HEK293 (cell line): ENCODE results near the gene FOXC2.
A peak's percentile ranks its signal among the peaks of the same experiment; 100 is the strongest.

ENCODE experiments used
- GLIS2 ChIP-seq: fragments of 450-650 bp; formaldehyde crosslinking; IDR thresholded peaks from 2 replicates; pipeline ENCODE4 v1.5.1; 2016; ENCODE audit warnings: missing biosample characterization, missing genetic modification characterization
- KLF10 ChIP-seq: fragments of 450-650 bp; IDR thresholded peaks from 2 replicates; pipeline ENCODE4 v1.5.1; 2018; ENCODE audit warnings: missing biosample characterization, mild to moderate bottlenecking, missing genetic modification characterization
- KLF8 ChIP-seq: fragments of 450-650 bp; formaldehyde crosslinking; IDR thresholded peaks from 2 replicates; pipeline ENCODE4 v1.5.1; 2016; ENCODE audit warnings: missing biosample characterization, missing genetic modification characterization
- SP2 ChIP-seq: fragments of 450-650 bp; formaldehyde crosslinking; IDR thresholded peaks from 2 replicates; pipeline ENCODE4 v1.5.1; 2016; ENCODE audit warnings: missing biosample characterization, missing genetic modification characterization
- SP7 ChIP-seq: fragments of 450-650 bp; formaldehyde crosslinking; IDR thresholded peaks from 2 replicates; pipeline ENCODE4 v1.5.1; 2016; ENCODE audit warnings: missing biosample characterization, missing genetic modification characterization
- YY1 ChIP-seq: fragments of 450-650 bp; formaldehyde crosslinking; IDR thresholded peaks from 2 replicates; pipeline ENCODE4 v1.5.1; 2018; ENCODE audit warnings: missing biosample characterization, missing genetic modification characterization
- ZEB2 ChIP-seq: fragments of 450-650 bp; formaldehyde crosslinking; IDR thresholded peaks from 2 replicates; pipeline ENCODE4 v1.5.1; 2016; ENCODE audit warnings: missing biosample characterization, missing genetic modification characterization
- ZFHX2 ChIP-seq: fragments of 450-650 bp; formaldehyde crosslinking; conservative IDR thresholded peaks from 2 replicates; pipeline ENCODE4 v1.5.1; 2016; ENCODE audit warnings: missing biosample characterization, missing genetic modification characterization
- ZIC2 ChIP-seq: fragments of 450-650 bp; formaldehyde crosslinking; IDR thresholded peaks from 2 replicates; pipeline ENCODE4 v1.5.1; 2016; ENCODE audit warnings: missing biosample characterization, missing genetic modification characterization
- ZNF112 ChIP-seq: fragments of 450-650 bp; formaldehyde crosslinking; IDR thresholded peaks from 2 replicates; pipeline ENCODE4 v1.5.0; 2017; ENCODE audit warnings: missing biosample characterization, missing genetic modification characterization
- ZNF140 ChIP-seq: fragments of 450-650 bp; formaldehyde crosslinking; IDR thresholded peaks from 2 replicates; pipeline ENCODE4 v1.5.1; 2016; ENCODE audit warnings: missing biosample characterization, missing genetic modification characterization
- ZNF16 ChIP-seq: fragments of 450-650 bp; formaldehyde crosslinking; IDR thresholded peaks from 2 replicates; pipeline ENCODE4 v1.5.1; 2016; ENCODE audit warnings: low read depth, missing biosample characterization, missing genetic modification characterization
- ZNF23 ChIP-seq: fragments of 450-650 bp; formaldehyde crosslinking; IDR thresholded peaks from 2 replicates; pipeline ENCODE4 v1.5.1; 2016; ENCODE audit warnings: missing biosample characterization, missing genetic modification characterization, borderline replicate concordance
- ZNF596 ChIP-seq: fragments of 450-650 bp; IDR thresholded peaks from 2 replicates; pipeline ENCODE4 v1.5.0; 2018; ENCODE audit warnings: missing biosample characterization, mild to moderate bottlenecking, missing genetic modification characterization, moderate library complexity
- ZNF660 ChIP-seq: fragments of 450-650 bp; IDR thresholded peaks from 2 replicates; pipeline ENCODE4 v1.5.1; 2018; ENCODE audit warnings: missing biosample characterization, mild to moderate bottlenecking, missing genetic modification characterization
- ZNF768 ChIP-seq: fragments of 450-650 bp; formaldehyde crosslinking; IDR thresholded peaks from 2 replicates; pipeline ENCODE4 v1.5.1; 2018; ENCODE audit warnings: missing biosample characterization, mild to moderate bottlenecking, missing genetic modification characterization
- ZNF792 ChIP-seq: fragments of 450-650 bp; formaldehyde crosslinking; IDR thresholded peaks from 2 replicates; pipeline ENCODE4 v1.5.1; 2016; ENCODE audit warnings: missing biosample characterization, missing genetic modification characterization
- TF ChIP-seq, protein P1 (sequence below): fragments of 450-650 bp; formaldehyde crosslinking; conservative IDR thresholded peaks from 2 replicates; pipeline ENCODE4 v1.5.1; 2016; ENCODE audit warnings: low read depth, missing biosample characterization, missing genetic modification characterization
- TF ChIP-seq, protein P2 (sequence below): fragments of 450-650 bp; formaldehyde crosslinking; IDR thresholded peaks from 2 replicates; pipeline ENCODE4 v1.5.1; 2016; ENCODE audit warnings: missing biosample characterization, missing genetic modification characterization
- TF ChIP-seq, protein P3 (sequence below): fragments of 450-650 bp; formaldehyde crosslinking; IDR thresholded peaks from 2 replicates; pipeline ENCODE4 v1.5.1; 2016; ENCODE audit warnings: missing biosample characterization, missing genetic modification characterization
- TF ChIP-seq, protein P4 (sequence below): fragments of 450-650 bp; formaldehyde crosslinking; optimal IDR thresholded peaks from 2 replicates; pipeline ENCODE3; 2016; ENCODE audit warnings: missing biosample characterization, mild to moderate bottlenecking, missing genetic modification characterization
- TF ChIP-seq, protein P5 (sequence below): fragments of 450-650 bp; formaldehyde crosslinking; IDR thresholded peaks from 2 replicates; pipeline ENCODE4 v1.5.1; 2016; ENCODE audit warnings: missing biosample characterization, missing genetic modification characterization

Gene FOXC2

DNA sequence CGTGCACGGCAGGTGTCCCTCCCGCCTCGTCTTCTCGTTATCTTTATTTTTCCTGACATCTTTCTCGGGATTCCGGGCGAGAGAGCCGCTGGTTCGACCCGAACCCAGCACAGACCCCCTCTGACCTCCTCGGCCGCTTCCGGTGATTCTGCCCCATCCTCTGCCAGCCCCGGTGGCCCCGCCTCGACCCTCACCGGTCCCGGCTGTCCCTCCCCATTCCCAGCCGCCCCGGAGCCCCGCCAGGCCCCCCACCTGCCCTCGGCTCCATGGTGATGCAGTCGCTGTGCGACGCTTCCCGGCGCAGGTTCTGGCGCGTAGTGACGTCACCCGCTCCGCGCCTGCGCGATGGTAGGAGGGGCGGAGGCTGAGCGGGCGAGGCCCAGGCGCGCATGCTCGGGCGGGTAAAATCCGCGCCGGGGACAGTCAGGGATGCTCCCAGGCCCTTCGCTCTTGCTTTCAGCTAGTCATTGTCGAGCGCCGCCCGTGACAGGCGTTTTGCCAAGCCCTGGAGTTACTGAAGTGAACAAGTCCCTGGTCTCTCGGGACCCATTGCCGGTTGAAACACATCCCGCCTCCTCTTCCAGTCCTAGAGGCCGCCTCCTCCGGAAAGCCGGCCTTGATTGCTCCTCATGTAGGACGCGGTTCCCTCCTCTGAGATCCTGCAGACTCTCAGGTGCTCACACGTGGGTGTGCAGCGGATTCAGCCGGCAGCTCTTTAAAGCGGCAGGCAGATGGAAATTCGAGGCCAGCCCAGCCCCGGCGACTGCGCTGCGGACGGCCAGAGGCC, 11.5 kb upstream of the FOXC2 start, which contains the start of gene MTHFSD (continued):
- TF ChIP-seq, protein P1, sequence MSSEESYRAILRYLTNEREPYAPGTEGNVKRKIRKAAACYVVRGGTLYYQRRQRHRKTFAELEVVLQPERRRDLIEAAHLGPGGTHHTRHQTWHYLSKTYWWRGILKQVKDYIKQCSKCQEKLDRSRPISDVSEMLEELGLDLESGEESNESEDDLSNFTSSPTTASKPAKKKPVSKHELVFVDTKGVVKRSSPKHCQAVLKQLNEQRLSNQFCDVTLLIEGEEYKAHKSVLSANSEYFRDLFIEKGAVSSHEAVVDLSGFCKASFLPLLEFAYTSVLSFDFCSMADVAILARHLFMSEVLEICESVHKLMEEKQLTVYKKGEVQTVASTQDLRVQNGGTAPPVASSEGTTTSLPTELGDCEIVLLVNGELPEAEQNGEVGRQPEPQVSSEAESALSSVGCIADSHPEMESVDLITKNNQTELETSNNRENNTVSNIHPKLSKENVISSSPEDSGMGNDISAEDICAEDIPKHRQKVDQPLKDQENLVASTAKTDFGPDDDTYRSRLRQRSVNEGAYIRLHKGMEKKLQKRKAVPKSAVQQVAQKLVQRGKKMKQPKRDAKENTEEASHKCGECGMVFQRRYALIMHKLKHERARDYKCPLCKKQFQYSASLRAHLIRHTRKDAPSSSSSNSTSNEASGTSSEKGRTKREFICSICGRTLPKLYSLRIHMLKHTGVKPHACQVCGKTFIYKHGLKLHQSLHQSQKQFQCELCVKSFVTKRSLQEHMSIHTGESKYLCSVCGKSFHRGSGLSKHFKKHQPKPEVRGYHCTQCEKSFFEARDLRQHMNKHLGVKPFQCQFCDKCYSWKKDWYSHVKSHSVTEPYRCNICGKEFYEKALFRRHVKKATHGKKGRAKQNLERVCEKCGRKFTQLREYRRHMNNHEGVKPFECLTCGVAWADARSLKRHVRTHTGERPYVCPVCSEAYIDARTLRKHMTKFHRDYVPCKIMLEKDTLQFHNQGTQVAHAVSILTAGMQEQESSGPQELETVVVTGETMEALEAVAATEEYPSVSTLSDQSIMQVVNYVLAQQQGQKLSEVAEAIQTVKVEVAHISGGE, result peak; percentile 15; the same call in 1 of the 2 replicates
- TF ChIP-seq ZNF140 (no peak), KLF10 (tag by site-specific recombination) (peak; percentile 45; the same call in 1 of the 2 replicates), ZEB2 (peak; percentile 24; the same call in 1 of the 2 replicates), ZFHX2 (tag by site-specific recombination) (no peak; the same call in 1 of the 2 replicates), SP2 (tag by site-specific recombination) (peak; percentile 70), ZNF23 (tag by site-specific recombination) (no peak), KLF8 (tag by site-specific recombination) (peak; percentile 7; the same call in 1 of the 2 replicates), GLIS2 (tag by site-specific recombination) (peak; percentile 84), ZNF16 (no peak), ZIC2 (peak; percentile 47; the same call in 1 of the 2 replicates), ZNF792 (tag by site-specific recombination) (no peak), SP7 (tag by site-specific recombination) (peak; percentile 43), ZNF596 (tag by site-specific recombination) (no peak), ZNF112 (tag by site-specific recombination) (no peak), ZNF768 (tag by site-specific recombination) (0 out of 2 replicates have a peak, but pooled peaks have one; percentile 22), YY1 (tag by site-specific recombination) (0 out of 2 replicates have a peak, but pooled peaks have one; percentile 9), ZNF660 (tag by site-specific recombination) (peak; percentile 73; the same call in 1 of the 2 replicates)
- TF ChIP-seq, protein P2, sequence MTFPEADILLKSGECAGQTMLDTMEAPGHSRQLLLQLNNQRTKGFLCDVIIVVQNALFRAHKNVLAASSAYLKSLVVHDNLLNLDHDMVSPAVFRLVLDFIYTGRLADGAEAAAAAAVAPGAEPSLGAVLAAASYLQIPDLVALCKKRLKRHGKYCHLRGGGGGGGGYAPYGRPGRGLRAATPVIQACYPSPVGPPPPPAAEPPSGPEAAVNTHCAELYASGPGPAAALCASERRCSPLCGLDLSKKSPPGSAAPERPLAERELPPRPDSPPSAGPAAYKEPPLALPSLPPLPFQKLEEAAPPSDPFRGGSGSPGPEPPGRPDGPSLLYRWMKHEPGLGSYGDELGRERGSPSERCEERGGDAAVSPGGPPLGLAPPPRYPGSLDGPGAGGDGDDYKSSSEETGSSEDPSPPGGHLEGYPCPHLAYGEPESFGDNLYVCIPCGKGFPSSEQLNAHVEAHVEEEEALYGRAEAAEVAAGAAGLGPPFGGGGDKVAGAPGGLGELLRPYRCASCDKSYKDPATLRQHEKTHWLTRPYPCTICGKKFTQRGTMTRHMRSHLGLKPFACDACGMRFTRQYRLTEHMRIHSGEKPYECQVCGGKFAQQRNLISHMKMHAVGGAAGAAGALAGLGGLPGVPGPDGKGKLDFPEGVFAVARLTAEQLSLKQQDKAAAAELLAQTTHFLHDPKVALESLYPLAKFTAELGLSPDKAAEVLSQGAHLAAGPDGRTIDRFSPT (tag by site-specific recombination), result no peak
- TF ChIP-seq, protein P3, sequence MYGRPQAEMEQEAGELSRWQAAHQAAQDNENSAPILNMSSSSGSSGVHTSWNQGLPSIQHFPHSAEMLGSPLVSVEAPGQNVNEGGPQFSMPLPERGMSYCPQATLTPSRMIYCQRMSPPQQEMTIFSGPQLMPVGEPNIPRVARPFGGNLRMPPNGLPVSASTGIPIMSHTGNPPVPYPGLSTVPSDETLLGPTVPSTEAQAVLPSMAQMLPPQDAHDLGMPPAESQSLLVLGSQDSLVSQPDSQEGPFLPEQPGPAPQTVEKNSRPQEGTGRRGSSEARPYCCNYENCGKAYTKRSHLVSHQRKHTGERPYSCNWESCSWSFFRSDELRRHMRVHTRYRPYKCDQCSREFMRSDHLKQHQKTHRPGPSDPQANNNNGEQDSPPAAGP, result peak; percentile 24; the same call in 1 of the 2 replicates
- TF ChIP-seq, protein P4, sequence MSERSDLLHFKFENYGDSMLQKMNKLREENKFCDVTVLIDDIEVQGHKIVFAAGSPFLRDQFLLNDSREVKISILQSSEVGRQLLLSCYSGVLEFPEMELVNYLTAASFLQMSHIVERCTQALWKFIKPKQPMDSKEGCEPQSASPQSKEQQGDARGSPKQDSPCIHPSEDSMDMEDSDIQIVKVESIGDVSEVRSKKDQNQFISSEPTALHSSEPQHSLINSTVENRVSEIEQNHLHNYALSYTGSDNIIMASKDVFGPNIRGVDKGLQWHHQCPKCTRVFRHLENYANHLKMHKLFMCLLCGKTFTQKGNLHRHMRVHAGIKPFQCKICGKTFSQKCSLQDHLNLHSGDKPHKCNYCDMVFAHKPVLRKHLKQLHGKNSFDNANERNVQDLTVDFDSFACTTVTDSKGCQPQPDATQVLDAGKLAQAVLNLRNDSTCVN, result peak; percentile 30
- TF ChIP-seq, protein P5, sequence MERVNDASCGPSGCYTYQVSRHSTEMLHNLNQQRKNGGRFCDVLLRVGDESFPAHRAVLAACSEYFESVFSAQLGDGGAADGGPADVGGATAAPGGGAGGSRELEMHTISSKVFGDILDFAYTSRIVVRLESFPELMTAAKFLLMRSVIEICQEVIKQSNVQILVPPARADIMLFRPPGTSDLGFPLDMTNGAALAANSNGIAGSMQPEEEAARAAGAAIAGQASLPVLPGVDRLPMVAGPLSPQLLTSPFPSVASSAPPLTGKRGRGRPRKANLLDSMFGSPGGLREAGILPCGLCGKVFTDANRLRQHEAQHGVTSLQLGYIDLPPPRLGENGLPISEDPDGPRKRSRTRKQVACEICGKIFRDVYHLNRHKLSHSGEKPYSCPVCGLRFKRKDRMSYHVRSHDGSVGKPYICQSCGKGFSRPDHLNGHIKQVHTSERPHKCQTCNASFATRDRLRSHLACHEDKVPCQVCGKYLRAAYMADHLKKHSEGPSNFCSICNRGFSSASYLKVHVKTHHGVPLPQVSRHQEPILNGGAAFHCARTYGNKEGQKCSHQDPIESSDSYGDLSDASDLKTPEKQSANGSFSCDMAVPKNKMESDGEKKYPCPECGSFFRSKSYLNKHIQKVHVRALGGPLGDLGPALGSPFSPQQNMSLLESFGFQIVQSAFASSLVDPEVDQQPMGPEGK (tag by site-specific recombination), result peak; percentile 93
